Neutrophil (primary cell): ENCODE measurements around the gene MEIS2.

Experiments
- H3K27ac ChIP-seq: fragments of 200-600 bp; sonication (generic); 2 replicates; pipeline ENCODE4 v1.5.1; 2016; ENCODE audit warnings: mild to moderate bottlenecking, moderate library complexity
- H3K27me3 ChIP-seq: fragments of 200-600 bp; sonication (generic); 2 replicates; pipeline ENCODE4 v1.6.0; 2016; ENCODE audit warnings: mild to moderate bottlenecking
- H3K36me3 ChIP-seq: fragments of 200-600 bp; sonication (generic); 2 replicates; pipeline ENCODE4 v1.5.1; 2017
- H3K4me1 ChIP-seq, 2 experiments: fragments of 200-600 bp in 1 of 2; sonication (generic) in 1 of 2; 1 replicate in 1 of 2; 2 replicates in 1 of 2; pipeline versions ENCODE4 v1.5.1 to v1.6.1; 2013 to 2016; ENCODE audit warnings: low read depth in 1 of 2, low read length in 1 of 2, mild to moderate bottlenecking in 1 of 2, moderate library complexity in 1 of 2; ENCODE audit not compliant: control insufficient read depth in 1 of 2, insufficient read depth in 1 of 2
- H3K4me3 ChIP-seq, 2 experiments: fragments of 200-600 bp in 1 of 2; sonication (generic) in 1 of 2; 1 replicate in 1 of 2; 2 replicates in 1 of 2; pipeline ENCODE4 v1.5.1; 2013 to 2016; ENCODE audit warnings: low read depth in 1 of 2, low read length in 1 of 2, mild to moderate bottlenecking in 1 of 2, moderate library complexity in 1 of 2
- H3K9me3 ChIP-seq: fragments of 200-600 bp; sonication (generic); 2 replicates; pipeline ENCODE4 v1.5.1; 2016
- TF ChIP-seq, protein P1 (sequence below): fragments of 200-600 bp; sonication (generic); IDR thresholded peaks from 2 replicates; pipeline ENCODE4 v1.5.1; 2016; ENCODE audit warnings: antibody characterized with exemption

Gene MEIS2

GRCh38 chr15:37015035-37015434, 85.3 kb downstream of the MEIS2 start:
- no peak overlapping the region for H3K27ac ChIP-seq

GRCh38 chr15:37014566-37014965, 85.8 kb downstream of the MEIS2 start:
- no peak overlapping the region for H3K27ac ChIP-seq
- no peaks in the 10 kb centered on the region for H3K9me3 ChIP-seq
- no peaks in the 10 kb centered on the region for H3K36me3 ChIP-seq
- H3K4me1 ChIP-seq: no peaks in the 10 kb centered on the region
- TF ChIP-seq, protein P1, sequence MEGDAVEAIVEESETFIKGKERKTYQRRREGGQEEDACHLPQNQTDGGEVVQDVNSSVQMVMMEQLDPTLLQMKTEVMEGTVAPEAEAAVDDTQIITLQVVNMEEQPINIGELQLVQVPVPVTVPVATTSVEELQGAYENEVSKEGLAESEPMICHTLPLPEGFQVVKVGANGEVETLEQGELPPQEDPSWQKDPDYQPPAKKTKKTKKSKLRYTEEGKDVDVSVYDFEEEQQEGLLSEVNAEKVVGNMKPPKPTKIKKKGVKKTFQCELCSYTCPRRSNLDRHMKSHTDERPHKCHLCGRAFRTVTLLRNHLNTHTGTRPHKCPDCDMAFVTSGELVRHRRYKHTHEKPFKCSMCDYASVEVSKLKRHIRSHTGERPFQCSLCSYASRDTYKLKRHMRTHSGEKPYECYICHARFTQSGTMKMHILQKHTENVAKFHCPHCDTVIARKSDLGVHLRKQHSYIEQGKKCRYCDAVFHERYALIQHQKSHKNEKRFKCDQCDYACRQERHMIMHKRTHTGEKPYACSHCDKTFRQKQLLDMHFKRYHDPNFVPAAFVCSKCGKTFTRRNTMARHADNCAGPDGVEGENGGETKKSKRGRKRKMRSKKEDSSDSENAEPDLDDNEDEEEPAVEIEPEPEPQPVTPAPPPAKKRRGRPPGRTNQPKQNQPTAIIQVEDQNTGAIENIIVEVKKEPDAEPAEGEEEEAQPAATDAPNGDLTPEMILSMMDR: no peak
- no peak overlapping the region for H3K4me3 ChIP-seq
- H3K27me3 ChIP-seq: no peaks in the 10 kb centered on the region

More at GRCh38 chr15:37015035-37015434, 85.3 kb downstream of the MEIS2 start:
- no peak overlapping the region for H3K4me3 ChIP-seq
- no peaks in the 10 kb centered on the region for H3K4me1 ChIP-seq
- no peaks in the 10 kb centered on the region for H3K27me3 ChIP-seq
- H3K36me3 ChIP-seq: no peaks in the 10 kb centered on the region
- TF ChIP-seq, protein P1: no peak
- H3K9me3 ChIP-seq: no peaks in the 10 kb centered on the region

- no peak overlapping the region for H3K27ac ChIP-seq
- TF ChIP-seq, protein P1: no peak
- no peaks in the 10 kb centered on the region for H3K4me1 ChIP-seq
- H3K36me3 ChIP-seq: no peaks in the 10 kb centered on the region
- H3K4me3 ChIP-seq: no peak overlapping the region
- H3K9me3 ChIP-seq: no peaks in the 10 kb centered on the region
- no peaks in the 10 kb centered on the region for H3K27me3 ChIP-seq
These were observed 86.2 kb downstream of the MEIS2 start for GRCh38 chr15:37014137-37014536.

DNA sequence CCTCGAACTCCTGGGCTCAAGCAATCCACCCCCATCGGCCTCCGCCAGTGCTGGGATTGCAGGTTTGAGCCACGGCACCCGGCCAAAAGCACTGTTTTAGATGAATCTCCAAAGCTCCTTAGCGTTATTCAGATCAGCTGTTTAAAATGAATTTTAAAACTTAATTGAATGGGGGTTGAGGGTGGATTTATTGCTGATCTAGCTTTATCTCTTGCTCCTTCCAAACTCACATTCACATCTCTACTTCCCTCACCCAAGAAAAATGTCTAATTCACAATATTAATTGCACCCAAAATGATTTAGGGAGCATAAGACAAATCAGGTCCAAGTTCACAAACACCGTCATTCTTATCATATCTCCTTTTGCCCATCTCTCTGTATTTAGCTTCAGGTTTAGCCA, 89.8 kb downstream of the MEIS2 start:
- TF ChIP-seq, protein P1: no peak
- Histone ChIP-seq H3K27me3 (no peaks in the 10 kb centered on the region), H3K36me3 (no peaks in the 10 kb centered on the region), H3K27ac (no peak overlapping the region), H3K4me1 (no peaks in the 10 kb centered on the region), H3K4me3 (no peak overlapping the region), H3K9me3 (no peaks in the 10 kb centered on the region)

DNA sequence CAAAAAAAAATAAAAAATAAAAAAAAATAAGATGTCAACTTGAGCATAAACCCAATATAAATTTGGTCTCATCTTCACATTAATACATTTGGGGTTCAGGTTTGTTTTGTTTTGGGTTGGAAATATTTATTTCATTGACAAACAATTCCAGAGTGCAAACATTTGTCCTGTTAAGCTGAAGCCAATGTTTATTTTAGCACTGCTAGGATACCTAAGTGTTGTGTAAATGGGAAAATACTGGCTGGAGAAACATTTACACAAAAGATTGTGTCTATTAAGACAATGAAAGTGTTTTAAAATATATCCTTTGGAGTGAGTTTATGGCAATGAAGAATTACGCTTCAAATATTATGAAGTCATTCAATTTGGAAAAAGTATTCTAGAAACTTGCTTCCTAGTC, 91.1 kb downstream of the MEIS2 start:
- Histone ChIP-seq H3K36me3 (no peaks in the 10 kb centered on the region), H3K4me3 (no peak overlapping the region), H3K27me3 (no peaks in the 10 kb centered on the region), H3K4me1 (no peaks in the 10 kb centered on the region), H3K9me3 (no peaks in the 10 kb centered on the region), H3K27ac (no peak overlapping the region)
- TF ChIP-seq, protein P1: no peak

GRCh38 chr15:37008205-37008604, 92.1 kb downstream of the MEIS2 start:
- TF ChIP-seq, protein P1: no peak
- H3K9me3 ChIP-seq: no peaks in the 10 kb centered on the region
- no peaks in the 10 kb centered on the region for H3K27me3 ChIP-seq
- H3K36me3 ChIP-seq: no peaks in the 10 kb centered on the region
- no peak overlapping the region for H3K4me3 ChIP-seq
- H3K4me1 ChIP-seq: no peaks in the 10 kb centered on the region
- H3K27ac ChIP-seq: no peak overlapping the region
